Liver (tissue), 9 donors: ENCODE data around the gene TRIM32. TPM values are rescaled to one million over a fixed set of nuclear protein-coding genes. Genes with fewer than 3 reads are reported as not detected.

Experiments
- DNase-seq: peaks from one replicate; pipeline ENCODE4 v3.0.0-alpha.2; 2017; ENCODE audit warnings: low spot score
- H3K27ac ChIP-seq, 2 donors: one replicate each; pipeline ENCODE4 v1.7.0; 2013; ENCODE audit warnings: inconsistent platforms in 2 of 2, low read length in 2 of 2, control low read depth in 1 of 2, low read depth in 1 of 2, mild to moderate bottlenecking in 1 of 2
- H3K27me3 ChIP-seq, 4 donors: one replicate each; pipeline versions ENCODE4 v1.6.1 to v1.7.0; 2013; ENCODE audit warnings: low read length in 3 of 4, inconsistent platforms in 1 of 4, mild to moderate bottlenecking in 1 of 4, moderate library complexity in 1 of 4; ENCODE audit not compliant: control insufficient read depth in 4 of 4, insufficient read depth in 4 of 4
- H3K36me3 ChIP-seq, 4 donors: one replicate each; pipeline versions ENCODE4 v1.6.1 to v1.7.0; 2013; ENCODE audit warnings: low read length in 3 of 4, mild to moderate bottlenecking in 3 of 4, low read depth in 1 of 4, moderate library complexity in 1 of 4; ENCODE audit not compliant: control insufficient read depth in 4 of 4, insufficient read depth in 3 of 4
- H3K4me1 ChIP-seq, 4 donors: one replicate each; pipeline versions ENCODE4 v1.6.1 to v1.7.0; 2013; ENCODE audit warnings: low read length in 3 of 4, mild to moderate bottlenecking in 3 of 4, moderate library complexity in 1 of 4; ENCODE audit not compliant: control insufficient read depth in 4 of 4, insufficient read depth in 4 of 4
- H3K4me3 ChIP-seq, 3 donors: one replicate each; pipeline versions ENCODE4 v1.6.1 to v1.7.0; 2013; ENCODE audit warnings: low read length in 3 of 3, control low read depth in 1 of 3, low read depth in 1 of 3, mild to moderate bottlenecking in 1 of 3
- H3K9ac ChIP-seq, 2 donors: one replicate each; pipeline ENCODE4 v1.7.0; 2013; ENCODE audit warnings: low read length in 2 of 2, mild to moderate bottlenecking in 2 of 2, moderate library complexity in 2 of 2, control low read depth in 1 of 2, low read depth in 1 of 2
- H3K9me3 ChIP-seq, 4 donors: one replicate each; pipeline versions ENCODE4 v1.6.1 to v1.7.0; 2013; ENCODE audit warnings: low read length in 3 of 4; ENCODE audit not compliant: control insufficient read depth in 4 of 4
- ATF3 ChIP-seq: IDR thresholded peaks from 2 replicates; pipeline ENCODE4 v1.6.1; 2016; ENCODE audit warnings: antibody characterized with exemption
- CTCF ChIP-seq: fragments of 150-350 bp; IDR thresholded peaks from 2 replicates; pipeline ENCODE4 v1.5.1; 2017; ENCODE audit warnings: improper control_type of control experiment, low read depth, low read length; ENCODE audit not compliant: missing input control
- EGR1 ChIP-seq, 2 donors: IDR thresholded peaks; 2 replicates each; pipeline ENCODE4 v1.6.1; 2016 to 2018; ENCODE audit warnings: antibody characterized with exemption in 2 of 2, low read depth in 2 of 2
- FOXA1 ChIP-seq: IDR thresholded peaks from 2 replicates; pipeline ENCODE4 v1.6.1; 2016; ENCODE audit warnings: antibody characterized with exemption
- FOXA2 ChIP-seq: IDR thresholded peaks from 2 replicates; pipeline ENCODE4 v1.6.1; 2016; ENCODE audit warnings: antibody characterized with exemption
- HNF4A ChIP-seq, 2 donors: conservative IDR thresholded peaks; 2 replicates each; pipeline ENCODE4 v1.6.1; 2016; ENCODE audit warnings: antibody characterized with exemption in 2 of 2, mild to moderate bottlenecking in 2 of 2
- HNF4G ChIP-seq: IDR thresholded peaks from 2 replicates; pipeline ENCODE4 v1.6.1; 2016; ENCODE audit warnings: antibody characterized with exemption
- JUND ChIP-seq, 2 donors: IDR thresholded peaks; 2 replicates each; pipeline ENCODE4 v1.6.1; 2016; ENCODE audit warnings: antibody characterized with exemption in 2 of 2
- NR2F2 ChIP-seq: IDR thresholded peaks from 2 replicates; pipeline ENCODE4 v1.6.1; 2016; ENCODE audit warnings: antibody characterized with exemption
- RAD21 ChIP-seq, 2 donors: IDR thresholded peaks; 2 replicates each; pipeline ENCODE4 v1.6.1; 2016; ENCODE audit warnings: antibody characterized with exemption in 2 of 2, mild to moderate bottlenecking in 2 of 2
- RXRA ChIP-seq, 2 donors: IDR thresholded peaks; 2 replicates each; pipeline ENCODE4 v1.6.1; 2017 to 2018; ENCODE audit warnings: antibody characterized with exemption in 2 of 2, mild to moderate bottlenecking in 1 of 2
- SP1 ChIP-seq: IDR thresholded peaks from 2 replicates; pipeline ENCODE4 v1.6.1; 2018; ENCODE audit warnings: antibody characterized with exemption, mild to moderate bottlenecking
- TAF1 ChIP-seq: conservative IDR thresholded peaks from 2 replicates; pipeline ENCODE4 v1.6.1; 2016; ENCODE audit warnings: antibody characterized with exemption, mild to moderate bottlenecking
- YY1 ChIP-seq: IDR thresholded peaks from 2 replicates; pipeline ENCODE4 v1.6.1; 2016; ENCODE audit warnings: antibody characterized with exemption, mild to moderate bottlenecking
- ZBTB33 ChIP-seq: IDR thresholded peaks from 2 replicates; pipeline ENCODE4 v1.6.1; 2016; ENCODE audit warnings: antibody characterized with exemption
- WGBS: extraction: QIAGEN DNeasy Blood & Tissue Kit; methylation state at CpG from one replicate; pipeline ENCODE4 v1.1.7; 2013; 5-methylcytosine and 5-hydroxymethylcytosine counted together
- polyA plus RNA-seq, 2 donors: library from polyadenylated mRNA; stranded (reverse) in 1 of 2; unstranded in 1 of 2; fragments of 200-250 nt in 1 of 2; fragments of >200 nt in 1 of 2; fragmentation: Nextera tagmentation in 1 of 2; extraction: Ambion mirVana in 1 of 2; gene quantifications; one replicate each; pipeline versions ENCODE4 v1.2.1 to v1.2.3, GENCODE V29; 2013 to 2015
- total RNA-seq, 2 donors: library from RNA; depleted of rRNA; stranded (reverse); fragments of >200 nt; gene quantifications; one replicate each; pipeline ENCODE4 v1.2.3, GENCODE V29; 2014
- TF ChIP-seq, protein P1 (sequence below): IDR thresholded peaks from 2 replicates; pipeline ENCODE4 v1.6.1; 2016; ENCODE audit warnings: antibody characterized with exemption
- donor health status: healthy.
- donor health status: healthy.
- donor health status: healthy.
- donor health status: healthy.
- donor health status: healthy.

The TRIM32 gene
- total and polyA plus RNA-seq, 4 donors: 3.0 to 5.9 (median 3.5) TPM

- 97% methylated on average over 4 of the region's 4 CpGs for WGBS
- Histone ChIP-seq H3K4me3 (no peak overlapping the region), H3K27ac (no peak overlapping the region), H3K4me1 (no peaks in the 10 kb centered on the region), H3K27me3 (no peaks in the 10 kb centered on the region), H3K36me3 (peaks cover 0 to 3% (median 0%) of the 10 kb centered on the region in 4 donors), H3K9me3 (peaks cover 0 to 11% (median 2%) of the 10 kb centered on the region in 4 donors), H3K9ac (no peak overlapping the region)
- DNase-seq: no peak
- TF ChIP-seq, protein P1, sequence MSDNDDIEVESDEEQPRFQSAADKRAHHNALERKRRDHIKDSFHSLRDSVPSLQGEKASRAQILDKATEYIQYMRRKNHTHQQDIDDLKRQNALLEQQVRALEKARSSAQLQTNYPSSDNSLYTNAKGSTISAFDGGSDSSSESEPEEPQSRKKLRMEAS: no peak
- no peak for TF ChIP-seq YY1
- no peak for TF ChIP-seq NR2F2
- TF ChIP-seq FOXA2: no peak
- no peak for TF ChIP-seq RXRA (IDR thresholded peaks at IDR 0.05)
- no peak for TF ChIP-seq HNF4G
- no peak for TF ChIP-seq ATF3
- no peak for TF ChIP-seq FOXA1
- no peak for TF ChIP-seq EGR1 (IDR thresholded peaks at IDR 0.05; ENCODE audit: low read depth in 2 of 2)
- no peak for TF ChIP-seq JUND (IDR thresholded peaks at IDR 0.05)
- no peak for TF ChIP-seq TAF1
- TF ChIP-seq SP1: no peak
- TF ChIP-seq HNF4A (conservative IDR thresholded peaks at IDR 0.05): no peak
- TF ChIP-seq CTCF: no peak
- no peak for TF ChIP-seq ZBTB33
- TF ChIP-seq RAD21 (IDR thresholded peaks at IDR 0.05): no peak
Observed at GRCh38 chr9:116668970-116669695, 18.0 kb upstream of the TRIM32 start.

GRCh38 chr9:116671605-116672004 lies 15.5 kb upstream of the TRIM32 start:
- 90% methylated on average over 2 of the region's 2 CpGs for WGBS
- H3K27ac ChIP-seq: no peak overlapping the region
- DNase-seq: no peak
- H3K4me1 ChIP-seq: no peaks in the 10 kb centered on the region
- no peak overlapping the region for H3K9ac ChIP-seq
- no peaks in the 10 kb centered on the region for H3K27me3 ChIP-seq
- TF ChIP-seq, protein P1: no peak
- no peak overlapping the region for H3K4me3 ChIP-seq
- H3K36me3 ChIP-seq: peaks cover 0 to 3% (median 0%) of the 10 kb centered on the region in 4 donors
- H3K9me3 ChIP-seq: peaks cover 0 to 12% (median 4%) of the 10 kb centered on the region in 4 donors
